ENCODE data around the gene MPO.

MPO gene

GRCh38 chr17:58277107-58277801 is 3.5 kb downstream of the MPO start:
- DNase-seq (ENCODE audit: low read depth), result no peak
- H3K4me3 ChIP-seq (ENCODE audit: low read length), result no peak overlapping the region
- TF ChIP-seq, protein P1, sequence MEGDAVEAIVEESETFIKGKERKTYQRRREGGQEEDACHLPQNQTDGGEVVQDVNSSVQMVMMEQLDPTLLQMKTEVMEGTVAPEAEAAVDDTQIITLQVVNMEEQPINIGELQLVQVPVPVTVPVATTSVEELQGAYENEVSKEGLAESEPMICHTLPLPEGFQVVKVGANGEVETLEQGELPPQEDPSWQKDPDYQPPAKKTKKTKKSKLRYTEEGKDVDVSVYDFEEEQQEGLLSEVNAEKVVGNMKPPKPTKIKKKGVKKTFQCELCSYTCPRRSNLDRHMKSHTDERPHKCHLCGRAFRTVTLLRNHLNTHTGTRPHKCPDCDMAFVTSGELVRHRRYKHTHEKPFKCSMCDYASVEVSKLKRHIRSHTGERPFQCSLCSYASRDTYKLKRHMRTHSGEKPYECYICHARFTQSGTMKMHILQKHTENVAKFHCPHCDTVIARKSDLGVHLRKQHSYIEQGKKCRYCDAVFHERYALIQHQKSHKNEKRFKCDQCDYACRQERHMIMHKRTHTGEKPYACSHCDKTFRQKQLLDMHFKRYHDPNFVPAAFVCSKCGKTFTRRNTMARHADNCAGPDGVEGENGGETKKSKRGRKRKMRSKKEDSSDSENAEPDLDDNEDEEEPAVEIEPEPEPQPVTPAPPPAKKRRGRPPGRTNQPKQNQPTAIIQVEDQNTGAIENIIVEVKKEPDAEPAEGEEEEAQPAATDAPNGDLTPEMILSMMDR (conservative IDR thresholded peaks at IDR 0.05; ENCODE audit: low read depth, low read length), result peak; percentile 60

DNA sequence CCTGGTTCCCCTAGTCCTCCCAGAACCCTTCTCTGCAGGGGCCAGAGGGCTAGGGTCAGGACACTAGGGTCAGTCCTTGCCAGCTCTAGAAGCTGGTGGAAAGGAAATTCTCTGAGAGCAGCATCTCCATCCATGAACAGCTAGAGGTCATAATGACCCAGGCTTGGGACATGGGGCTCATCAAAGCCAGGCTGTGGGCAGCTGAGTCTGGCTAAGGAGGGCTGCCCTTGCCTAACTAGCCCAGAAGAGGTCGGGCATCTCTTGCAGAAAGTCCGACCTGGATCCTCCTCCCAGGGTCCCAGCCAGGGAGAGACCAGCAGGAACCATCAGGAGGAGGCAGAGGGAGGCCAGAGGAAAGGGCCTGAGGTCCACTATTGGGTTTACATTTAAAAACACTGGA is 4.3 kb downstream of the MPO start:
- no peak overlapping the region for H3K4me3 ChIP-seq (ENCODE audit: low read length)

DNA sequence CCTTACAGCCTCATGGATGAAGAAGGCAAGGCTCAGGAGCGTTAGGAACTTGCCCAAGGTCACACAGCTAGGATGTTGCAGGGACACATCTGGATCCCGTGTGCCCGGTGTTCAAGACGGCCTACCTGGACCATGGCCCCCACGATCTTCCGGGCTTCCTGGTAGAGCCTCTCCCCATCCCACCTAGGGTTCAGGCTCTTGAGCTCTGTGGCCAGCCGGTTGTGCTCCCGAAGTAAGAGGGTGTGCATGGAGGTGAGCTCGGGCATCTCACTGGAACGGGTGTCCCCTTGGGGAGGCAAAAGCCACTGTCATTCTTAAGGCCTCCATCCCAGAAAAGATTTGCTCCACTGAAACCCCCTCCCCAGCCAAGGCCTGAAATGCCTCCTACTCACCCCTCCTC is 5.3 kb downstream of the MPO start:
- DNase-seq (ENCODE audit: low read depth), result no peak
- no peak overlapping the region for H3K4me3 ChIP-seq (ENCODE audit: low read length)
- TF ChIP-seq, protein P1 (conservative IDR thresholded peaks at IDR 0.05; ENCODE audit: low read depth, low read length), result no peak

More for the DNA sequence above, 4.3 kb downstream of the MPO start:
- TF ChIP-seq, protein P1 (conservative IDR thresholded peaks at IDR 0.05; ENCODE audit: low read depth, low read length), result no peak
- DNase-seq (ENCODE audit: low read depth), result no peak

DNA sequence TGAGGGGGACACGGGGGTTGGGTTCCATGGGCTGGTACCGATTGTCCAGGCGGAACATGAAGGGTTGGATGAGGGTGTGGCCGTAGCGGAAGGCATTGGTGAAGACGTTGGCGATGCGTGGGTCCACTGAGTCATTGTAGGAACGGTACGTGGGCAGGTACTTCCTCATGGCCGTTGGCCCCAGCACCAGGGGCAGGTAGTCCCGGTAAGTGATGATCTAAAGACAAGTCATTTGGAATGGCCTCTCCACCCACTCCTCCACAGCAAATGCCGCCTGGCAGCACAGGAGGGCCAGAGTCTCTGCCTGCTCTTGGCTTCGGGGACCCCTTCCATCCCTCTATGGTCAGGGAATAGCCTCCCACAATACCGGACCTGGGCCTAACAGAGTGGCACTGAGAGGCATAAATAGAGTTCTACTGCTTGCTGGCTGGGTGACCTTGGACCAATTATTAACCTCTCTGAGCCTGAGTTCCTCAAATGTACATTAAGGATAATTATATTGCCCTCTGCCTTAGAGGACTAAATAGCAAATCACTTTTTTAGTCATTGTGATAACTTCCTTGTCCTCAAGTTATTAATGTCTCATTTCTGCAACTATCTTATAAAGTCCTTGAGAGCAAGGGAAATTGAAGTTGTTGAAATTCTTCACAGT is 7.2 kb downstream of the MPO start:
- no peak for DNase-seq (ENCODE audit: low read depth)

GRCh38 chr17:58272367-58273280 is 8.1 kb downstream of the MPO start:
- no peak for DNase-seq (ENCODE audit: low read depth)
- TF ChIP-seq, protein P1 (conservative IDR thresholded peaks at IDR 0.05; ENCODE audit: low read depth, low read length), result no peak
- H3K4me3 ChIP-seq (ENCODE audit: low read length), result no peak overlapping the region

More for the DNA sequence above, 7.2 kb downstream of the MPO start:
- no peak overlapping the region for H3K4me3 ChIP-seq (ENCODE audit: low read length)
- TF ChIP-seq, protein P1 (conservative IDR thresholded peaks at IDR 0.05; ENCODE audit: low read depth, low read length), result no peak

- no peak overlapping the region for H3K4me3 ChIP-seq (ENCODE audit: low read length)
- no peak for DNase-seq (ENCODE audit: low read depth)
- TF ChIP-seq, protein P1 (conservative IDR thresholded peaks at IDR 0.05; ENCODE audit: low read depth, low read length), result no peak
Observed at GRCh38 chr17:58271216-58271931, 9.4 kb downstream of the MPO start.
